HG02678 (cell line): Measurements from ENCODE around the gene GALNT10.
A peak's percentile ranks its signal among the peaks of the same experiment; 100 is the strongest.

ENCODE experiments used
- ATAC-seq: cut with Tn5 transposase; IDR thresholded peaks from one replicate; pipeline ENCODE4 v1.9.1; 2021; ENCODE audit warnings: mild to moderate bottlenecking, moderate library complexity; ENCODE audit not compliant: unreplicated experiment

Gene GALNT10

DNA sequence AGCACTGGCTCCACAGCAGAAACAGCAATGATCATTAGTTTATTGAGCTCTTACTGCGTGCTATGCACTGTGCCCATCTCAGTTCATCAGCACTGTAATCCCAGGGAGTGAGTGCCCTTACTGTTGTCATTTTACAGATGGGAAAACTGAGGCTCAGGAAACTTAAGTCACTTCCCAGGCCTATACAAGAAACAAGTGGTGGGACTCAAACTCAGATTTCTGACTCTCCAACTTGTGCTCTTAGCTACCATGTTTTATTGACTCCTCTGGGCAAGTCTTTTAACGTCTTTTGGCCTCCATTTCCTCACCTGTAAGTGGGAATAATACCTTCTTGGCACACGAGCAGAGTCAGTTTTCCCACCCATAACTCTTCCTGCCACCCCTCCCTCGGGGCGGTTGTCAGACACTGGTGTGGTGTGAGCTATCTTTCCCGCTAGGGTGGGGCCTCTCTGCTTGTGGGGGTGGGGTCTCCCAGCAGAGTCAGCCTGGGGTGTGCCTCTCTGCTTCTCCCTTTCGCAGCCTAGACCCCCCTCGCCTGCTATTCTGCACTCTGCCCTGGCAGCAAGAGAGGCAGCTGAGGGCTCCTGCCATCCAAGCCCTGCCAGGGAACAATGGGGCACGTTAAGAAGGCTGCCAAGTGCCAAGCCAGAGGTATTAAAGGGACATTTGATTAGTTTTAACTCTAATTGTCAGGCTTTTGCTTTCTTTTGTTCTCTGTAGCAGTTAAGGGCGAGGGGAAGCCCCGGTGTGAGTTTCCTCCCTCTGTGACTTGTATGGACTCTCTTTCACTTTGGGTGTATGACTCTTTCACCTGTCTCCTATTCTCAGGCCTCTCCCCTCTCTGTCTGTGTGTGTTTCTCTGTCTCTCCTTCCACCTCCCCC lies 12.1 kb downstream of the GALNT10 start:
- peak; percentile 93 for ATAC-seq

- ATAC-seq = no peak
These were observed 13.5 kb downstream of the GALNT10 start for GRCh38 chr5:154203798-154204578.

GRCh38 chr5:154205441-154206117 lies 15.0 kb downstream of the GALNT10 start:
- ATAC-seq = no peak

- ATAC-seq = no peak
These were observed 15.8 kb downstream of the GALNT10 start for GRCh38 chr5:154206311-154206710.

DNA sequence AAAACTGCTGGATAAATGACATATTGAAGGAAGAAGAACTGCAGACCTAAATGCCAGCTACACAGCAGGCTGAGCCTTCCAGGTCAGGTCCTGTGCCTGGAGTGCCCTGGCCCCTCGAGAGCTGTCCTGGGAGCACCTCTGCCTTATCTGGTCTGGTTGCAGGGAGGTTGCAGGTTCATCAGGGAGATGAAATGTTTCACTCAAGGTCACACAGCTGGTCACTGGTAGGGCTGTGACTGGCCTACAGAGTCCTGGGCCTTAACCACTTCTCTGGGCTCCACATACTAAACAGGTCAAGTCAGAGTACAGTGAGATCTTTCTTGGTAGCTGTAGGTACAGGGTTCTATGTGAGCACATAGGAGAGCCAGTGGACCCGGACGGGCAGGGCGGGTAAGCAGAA lies 16.7 kb downstream of the GALNT10 start:
- ATAC-seq = no peak

DNA sequence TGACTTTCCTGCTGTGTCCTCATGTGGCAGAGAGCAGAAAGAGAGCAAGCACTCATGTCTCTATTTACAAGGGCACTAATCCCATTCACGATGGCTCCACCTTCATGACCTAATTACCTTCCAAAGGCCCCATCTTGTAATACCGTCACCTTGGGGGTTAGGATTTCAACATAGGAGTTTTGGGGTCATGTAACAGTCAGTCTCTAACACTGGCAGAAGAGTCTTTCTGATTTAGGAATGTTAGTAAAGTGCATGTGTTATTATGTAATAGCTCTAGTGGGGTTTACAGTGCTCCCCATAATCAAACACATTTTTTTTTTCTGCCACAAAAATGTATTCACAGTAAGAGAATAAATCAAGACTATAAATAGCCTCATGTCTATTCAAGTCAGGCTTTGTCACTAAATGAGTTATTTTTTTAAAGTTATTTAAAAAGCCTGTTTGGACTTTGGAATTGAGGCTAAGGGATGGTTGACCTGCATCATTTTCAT lies 19.1 kb downstream of the GALNT10 start:
- ATAC-seq = no peak

GRCh38 chr5:154210163-154210562 lies 19.6 kb downstream of the GALNT10 start:
- ATAC-seq = no peak

GRCh38 chr5:154211641-154212390 lies 21.3 kb downstream of the GALNT10 start:
- ATAC-seq = no peak

GRCh38 chr5:154213592-154213991 lies 23.1 kb downstream of the GALNT10 start:
- ATAC-seq = no peak

DNA sequence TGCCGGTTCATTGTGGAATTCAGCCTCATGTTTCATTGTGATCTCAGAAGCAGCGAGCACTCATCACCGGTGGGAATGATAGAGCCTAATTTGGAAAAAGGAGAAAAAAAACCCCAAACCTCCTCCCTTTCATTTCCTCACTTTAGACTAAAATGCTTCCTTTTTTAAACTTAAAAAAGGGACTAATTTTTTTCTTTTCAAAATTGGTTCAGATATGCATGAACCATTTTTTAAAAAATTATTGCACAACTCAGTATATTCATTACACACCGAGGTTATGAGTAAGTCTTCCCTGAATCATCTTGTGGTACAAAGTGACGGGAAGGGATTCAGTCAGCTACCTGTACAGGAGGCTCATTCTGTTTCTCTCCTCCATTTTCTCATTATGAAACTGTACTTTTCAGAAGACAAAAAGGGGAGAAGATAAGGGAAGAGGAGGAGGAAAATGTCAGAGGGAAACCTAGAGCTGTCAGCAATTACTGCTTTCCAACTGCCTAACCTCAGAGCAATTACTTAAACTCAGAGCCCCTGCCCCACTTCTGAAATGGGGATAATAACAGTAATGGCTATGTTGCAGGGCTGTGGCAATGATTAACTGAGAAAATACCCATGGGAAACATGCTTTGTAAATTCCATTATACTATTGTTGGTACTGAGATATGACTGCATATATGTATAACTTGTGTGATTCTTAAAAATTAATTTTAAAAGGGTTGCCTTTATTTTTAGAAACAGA lies 24.0 kb downstream of the GALNT10 start:
- ATAC-seq = peak; percentile 84

DNA sequence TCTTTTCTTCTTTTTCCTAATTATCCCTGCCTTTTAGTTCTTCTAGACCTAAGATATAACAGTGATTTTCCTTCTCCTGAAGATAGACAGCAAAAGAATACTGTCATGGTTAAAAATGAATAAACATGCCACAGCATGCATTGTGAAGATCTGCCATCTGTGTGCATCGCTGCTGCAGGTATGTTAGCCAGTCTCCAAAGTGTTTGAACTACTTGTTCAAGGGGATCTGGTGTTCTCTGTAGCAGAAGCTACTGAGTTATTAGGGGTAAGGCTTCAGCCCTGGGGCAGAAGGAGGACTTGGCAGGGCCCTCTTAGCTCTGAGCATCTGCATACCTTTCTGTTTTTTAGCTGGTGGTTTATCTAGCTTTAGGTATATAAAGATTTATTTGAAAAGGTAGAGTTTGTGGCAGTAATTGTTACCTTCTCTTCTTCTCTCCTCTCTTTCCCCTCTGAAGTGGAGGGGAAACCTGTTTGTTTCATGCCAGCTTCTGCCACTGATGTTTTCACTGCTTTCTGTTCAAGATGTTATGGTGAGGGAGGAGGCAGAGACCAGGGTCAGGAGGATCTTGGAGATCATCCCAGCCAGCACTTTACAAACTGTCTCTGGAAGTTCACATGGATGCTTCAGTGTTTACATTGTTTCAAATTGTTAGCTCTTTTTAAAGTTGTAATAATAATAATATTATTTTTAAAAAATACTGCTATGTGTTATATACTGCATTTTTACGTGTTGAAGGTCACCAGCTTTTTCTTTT lies 25.2 kb downstream of the GALNT10 start:
- no peak for ATAC-seq

GRCh38 chr5:154217462-154217861 lies 26.9 kb downstream of the GALNT10 start:
- ATAC-seq = no peak

- no peak for ATAC-seq
These were observed 28.3 kb downstream of the GALNT10 start for GRCh38 chr5:154218786-154219185.

- ATAC-seq = no peak
These were observed 30.1 kb downstream of the GALNT10 start for GRCh38 chr5:154220625-154221024.

DNA sequence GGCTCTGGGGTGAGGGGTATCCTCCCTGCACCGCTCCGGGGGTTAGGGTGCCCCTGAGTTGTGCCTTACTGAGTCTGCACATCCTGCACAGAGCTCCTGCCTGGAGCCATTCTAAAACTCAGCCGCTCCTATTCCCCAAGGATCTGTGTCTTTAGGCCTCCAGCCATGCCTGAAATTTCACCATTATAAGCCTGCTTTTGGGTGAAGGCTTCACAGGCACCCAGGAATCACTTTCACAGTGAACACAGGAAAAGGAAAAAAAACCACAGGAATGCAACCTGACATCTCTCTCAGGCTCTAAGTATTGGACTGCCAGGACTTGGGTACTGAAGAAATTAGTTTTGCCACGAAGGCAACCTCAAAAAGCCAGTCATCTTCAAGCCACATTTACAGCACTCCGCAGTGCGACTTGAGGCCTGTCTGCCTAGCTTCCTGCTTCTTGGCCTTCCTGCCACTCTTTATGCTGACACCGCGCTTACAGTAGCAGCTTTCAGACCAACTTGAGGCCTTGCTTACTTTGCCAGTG lies 30.9 kb downstream of the GALNT10 start:
- peak; percentile 85 for ATAC-seq

GRCh38 chr5:154222414-154222813 lies 31.9 kb downstream of the GALNT10 start:
- no peak for ATAC-seq

DNA sequence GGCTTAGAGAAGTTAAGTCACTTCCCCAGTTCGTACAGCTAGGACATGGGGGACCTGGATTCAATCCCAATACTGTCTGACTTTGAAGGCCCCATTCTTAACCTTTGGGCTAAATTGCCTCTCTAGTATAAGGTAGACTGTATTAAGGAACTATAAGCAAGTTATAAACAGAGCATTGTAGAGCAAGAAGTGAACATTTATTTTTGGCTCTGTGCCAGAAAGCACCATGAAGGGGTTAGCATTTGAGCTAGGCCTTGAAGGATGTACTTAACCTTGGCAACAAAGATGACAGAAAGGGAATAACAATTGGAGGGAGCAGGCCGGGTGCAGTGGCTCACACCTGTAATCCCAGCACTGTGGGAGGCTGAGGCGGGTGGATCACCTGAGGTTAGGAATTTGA lies 32.8 kb downstream of the GALNT10 start:
- no peak for ATAC-seq

GRCh38 chr5:154227090-154227489 lies 36.6 kb downstream of the GALNT10 start:
- ATAC-seq = no peak

- peak; percentile 94 for ATAC-seq
These were observed 38.2 kb downstream of the GALNT10 start for GRCh38 chr5:154228696-154229095.
